GM18870 (cell line): Measurements from ENCODE around the gene WRAP73.
"Not testable (repeated sequence)": the region's sequence is repeated elsewhere in the genome, so short reads cannot be mapped to it uniquely, and the experiment has no call there.

Source experiments
- ATAC-seq: cut with Tn5 transposase; IDR thresholded peaks from one replicate; pipeline ENCODE4 v1.9.1; 2021; ENCODE audit warnings: moderate library complexity; ENCODE audit not compliant: unreplicated experiment

WRAP73 gene

DNA sequence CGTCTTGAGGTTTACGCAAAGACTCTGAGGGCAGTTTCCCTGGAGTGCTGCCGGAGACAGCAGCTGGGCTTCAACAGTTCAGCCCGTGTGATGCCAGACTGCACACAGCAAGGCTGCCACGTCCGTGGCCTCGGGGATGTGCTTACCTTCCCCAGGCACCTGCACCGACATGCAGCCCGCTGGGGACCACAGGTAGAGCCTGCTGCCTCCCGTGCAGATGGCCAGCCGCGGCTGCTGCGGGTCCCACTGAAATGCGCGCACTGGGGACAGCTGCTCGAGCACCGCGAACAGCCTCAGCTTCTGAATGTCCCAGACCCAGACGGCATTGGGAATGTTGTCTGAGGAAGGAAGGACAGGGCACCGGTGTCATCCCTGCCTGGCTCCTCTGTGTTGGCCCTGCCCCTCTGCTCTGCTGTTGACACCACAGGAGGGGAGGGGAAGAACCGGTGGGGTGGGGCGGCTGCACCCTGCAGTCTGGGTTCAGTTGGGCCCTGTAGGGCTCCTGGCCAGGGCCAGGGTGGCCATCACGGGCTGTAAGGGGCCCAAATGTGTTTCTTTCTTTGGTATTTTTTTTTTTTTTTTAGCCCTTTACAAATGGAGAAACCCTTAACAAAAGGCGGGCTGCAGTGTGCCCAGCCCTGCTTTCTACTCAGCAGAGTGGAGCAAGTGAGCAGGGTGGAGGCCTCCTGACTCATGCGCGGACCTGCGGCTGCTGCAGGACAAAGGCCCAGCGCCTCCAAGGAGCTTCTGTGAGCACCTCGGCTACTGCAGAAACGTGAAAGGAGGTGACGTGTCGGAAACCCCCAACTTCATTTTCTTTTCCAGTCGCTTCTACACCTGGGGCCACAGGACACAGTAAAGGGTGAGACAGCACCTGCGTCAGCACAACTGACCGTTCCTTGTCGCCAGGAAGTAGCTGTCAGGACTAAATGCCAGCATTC, 18.3 kb downstream of the WRAP73 start:
- ATAC-seq = no peak

DNA sequence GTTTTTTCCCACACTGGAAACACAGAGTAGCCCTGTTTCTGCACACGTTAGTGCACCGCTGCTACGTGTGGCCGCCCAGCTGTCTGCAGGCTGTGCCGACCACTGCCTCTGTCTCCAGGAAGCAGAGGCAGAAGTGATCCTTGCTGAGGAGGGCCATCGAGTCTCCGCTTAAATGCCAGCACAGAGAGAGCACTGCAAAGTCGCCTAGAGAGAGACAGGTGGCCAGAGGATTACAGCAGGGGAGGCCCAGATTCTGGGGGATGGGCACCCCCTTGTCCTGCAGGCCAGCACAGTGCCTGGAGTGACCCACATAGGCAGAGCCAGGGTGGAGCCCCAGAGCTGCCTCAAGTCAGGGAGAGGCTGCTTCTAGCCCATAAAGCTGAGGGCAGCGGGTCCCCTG, 19.0 kb downstream of the WRAP73 start:
- ATAC-seq = no peak

DNA sequence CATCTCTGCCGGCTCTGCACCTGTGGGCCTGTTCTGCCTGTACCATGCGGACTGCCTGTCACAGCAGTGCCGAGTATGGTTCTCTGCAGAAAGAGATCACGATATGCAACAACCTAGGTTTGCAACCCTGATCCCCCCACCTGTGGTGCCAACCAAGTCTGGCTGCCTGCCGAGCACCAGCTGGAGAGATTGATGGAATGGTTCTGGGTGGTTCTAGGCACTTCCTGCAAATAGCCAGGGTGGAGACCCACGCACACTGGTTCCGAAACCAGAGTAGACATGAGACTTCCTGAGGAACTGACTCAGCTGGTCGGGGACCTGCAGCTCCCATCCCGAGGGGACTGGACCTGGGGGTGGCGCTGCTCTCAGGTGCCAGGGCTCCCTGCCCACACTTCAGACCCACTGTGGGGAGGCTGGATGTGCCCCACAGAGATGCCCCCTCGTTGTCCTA, 19.7 kb downstream of the WRAP73 start:
- ATAC-seq = no peak

DNA sequence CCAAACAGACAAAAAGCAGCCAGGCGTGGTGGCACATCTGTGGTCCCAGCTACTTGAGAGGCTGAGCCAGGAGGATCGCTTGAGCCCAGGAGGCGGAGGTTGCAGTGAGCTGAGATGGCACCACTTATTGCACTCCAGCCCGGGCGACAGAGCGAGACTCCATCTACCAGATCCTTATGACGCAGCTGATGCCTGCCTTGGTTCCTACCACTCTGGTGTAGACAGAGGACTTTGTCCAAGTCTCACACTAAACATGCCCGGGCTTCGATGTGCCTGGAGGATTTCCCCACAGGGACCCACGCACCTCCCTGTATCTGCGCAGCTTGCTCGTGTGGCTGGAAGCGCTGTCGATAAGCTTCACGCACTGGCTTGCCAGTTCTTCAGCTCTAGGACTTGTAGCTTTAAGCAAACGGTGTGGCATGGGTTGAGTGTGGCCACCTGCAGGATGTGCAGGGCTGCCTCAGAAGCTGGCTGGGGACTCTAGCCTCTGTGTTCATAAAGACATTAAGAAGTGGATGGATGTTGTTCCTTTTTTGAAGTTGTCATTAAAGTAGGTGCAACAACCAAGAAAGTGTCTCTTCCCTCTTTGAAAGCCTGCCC, 20.2 kb downstream of the WRAP73 start:
- no peak for ATAC-seq

DNA sequence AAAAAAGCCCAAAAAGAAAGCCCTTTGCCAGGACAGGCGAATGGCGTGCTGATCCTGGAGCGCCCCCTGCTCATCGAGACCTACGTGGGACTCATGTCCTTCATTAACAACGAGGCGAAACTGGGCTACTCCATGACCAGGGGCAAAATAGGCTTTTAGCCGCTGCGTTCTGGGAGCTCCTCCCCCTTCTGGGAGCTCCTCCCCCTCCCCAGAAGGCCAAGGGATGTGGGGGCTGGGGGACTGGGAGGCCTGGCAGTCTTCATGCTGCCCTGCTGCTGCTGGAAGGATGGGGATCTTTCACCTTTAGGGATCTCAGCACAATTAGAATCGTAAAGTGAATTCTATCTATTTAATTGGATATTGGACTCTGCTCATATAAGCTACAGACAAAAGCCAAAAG, 21.5 kb downstream of the WRAP73 start:
- ATAC-seq = no peak

GRCh38 chr1:3627515-3628253, 22.2 kb downstream of the WRAP73 start:
- ATAC-seq = no peak

DNA sequence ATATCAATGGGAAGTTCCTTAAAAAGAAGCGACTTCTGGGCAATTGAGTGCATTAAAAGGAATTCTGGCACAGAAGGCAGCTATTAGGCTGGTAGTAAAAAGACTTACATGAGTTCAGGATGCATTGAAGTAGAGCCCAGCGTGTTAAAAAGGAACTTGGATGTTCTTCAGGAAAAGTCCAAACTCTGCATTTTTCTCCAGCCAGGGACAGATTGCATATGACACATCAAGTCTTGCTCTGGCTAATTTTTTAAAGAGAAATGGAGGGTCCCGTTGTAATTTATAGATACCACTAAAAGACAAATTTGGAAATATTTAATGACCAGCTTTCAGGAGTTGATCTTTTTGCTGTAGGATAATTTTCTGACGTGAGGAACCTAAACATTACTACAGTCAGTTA, 23.9 kb downstream of the WRAP73 start:
- no peak for ATAC-seq

- no peak for ATAC-seq
Measured at GRCh38 chr1:3625151-3625907, 24.6 kb downstream of the WRAP73 start.

DNA sequence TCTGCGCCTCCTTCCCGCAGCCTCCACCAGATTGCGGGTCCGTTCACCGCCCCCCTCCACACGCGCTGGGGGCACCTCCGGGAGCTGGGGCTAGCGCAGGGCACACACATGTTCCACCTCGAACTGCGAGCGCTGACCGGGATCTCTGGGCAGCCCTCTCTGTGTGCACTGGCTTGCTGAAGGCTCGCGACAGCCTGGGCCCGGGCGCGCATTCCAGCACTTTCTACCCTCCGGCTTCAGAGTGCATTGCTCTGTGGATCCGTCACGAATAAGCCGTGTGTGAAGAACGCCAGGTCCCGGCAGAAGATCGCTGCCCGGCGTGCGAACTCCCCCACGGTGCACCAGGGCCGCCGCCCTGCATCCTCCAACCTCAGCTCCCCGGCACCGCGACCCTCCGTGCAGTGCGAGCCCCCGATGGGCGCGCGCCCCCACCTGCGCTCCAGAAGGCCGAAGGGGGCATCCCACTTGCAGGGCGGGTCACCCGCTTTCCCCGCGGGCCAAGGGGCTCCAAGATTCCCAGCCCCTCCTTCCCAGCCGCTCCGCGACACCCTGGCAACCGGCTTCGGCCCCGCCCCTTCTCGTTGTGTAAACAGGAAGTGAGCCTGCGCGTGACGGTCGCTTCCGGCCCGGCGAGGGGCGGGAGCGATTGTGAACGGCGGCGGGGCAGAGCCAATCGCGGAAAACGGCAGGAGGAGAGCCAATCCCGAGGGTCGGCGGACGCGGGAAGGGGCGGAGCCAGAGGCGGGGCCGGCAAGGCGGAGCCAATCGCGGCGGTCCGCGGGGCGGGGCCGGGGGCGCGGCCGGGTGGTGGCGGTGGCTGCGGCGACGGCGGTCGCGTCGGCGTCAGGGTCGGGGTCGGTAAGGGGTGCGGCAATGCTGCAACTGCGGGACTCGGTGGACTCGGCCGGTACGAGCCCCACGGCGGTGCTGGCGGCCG, 25.4 kb downstream of the WRAP73 start, which contains the start of gene TPRG1L:
Gene TPRG1L, plus strand, starts transcription at position 816 of the 937 bp plus-strand sequence. Its CDS starts 58 bp downstream, at position 874.
- peak; percentile 78 for ATAC-seq

DNA sequence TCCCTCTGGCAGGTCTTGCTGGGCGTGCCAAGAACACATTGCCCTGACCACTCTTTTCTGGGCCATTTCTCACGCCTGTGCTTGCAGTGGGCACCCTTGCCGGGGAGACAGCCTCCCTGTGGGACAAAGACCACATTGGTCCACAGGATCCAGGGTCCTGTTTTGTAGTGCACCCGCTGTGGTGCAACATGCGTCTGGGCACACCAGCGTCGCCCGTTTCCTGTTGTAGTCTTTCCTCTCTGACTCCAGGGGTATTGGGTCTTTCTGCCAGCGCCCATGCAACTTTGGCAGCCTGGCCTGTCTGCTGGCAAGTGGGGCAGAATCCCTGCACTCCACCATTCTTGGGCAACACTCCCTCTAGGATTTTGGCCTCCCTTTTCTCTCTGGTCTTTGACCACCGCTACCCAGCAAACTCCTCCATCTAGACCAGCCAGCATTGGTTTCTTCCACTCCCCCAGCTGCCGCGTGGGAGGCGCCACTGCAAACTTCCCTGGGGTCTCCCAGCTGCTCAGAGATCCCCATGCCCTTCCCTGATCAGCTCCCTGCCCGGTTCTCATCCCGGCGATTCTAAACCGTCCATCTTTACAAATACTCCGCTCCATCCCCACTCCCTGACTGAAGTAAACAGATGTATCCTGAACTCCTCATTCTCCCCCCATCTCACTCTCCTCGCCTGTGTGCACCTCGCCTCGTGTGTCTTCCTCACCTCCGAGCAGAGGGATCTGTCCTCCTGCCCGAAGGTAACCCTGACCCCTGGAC, 26.3 kb downstream of the WRAP73 start:
- no peak for ATAC-seq

DNA sequence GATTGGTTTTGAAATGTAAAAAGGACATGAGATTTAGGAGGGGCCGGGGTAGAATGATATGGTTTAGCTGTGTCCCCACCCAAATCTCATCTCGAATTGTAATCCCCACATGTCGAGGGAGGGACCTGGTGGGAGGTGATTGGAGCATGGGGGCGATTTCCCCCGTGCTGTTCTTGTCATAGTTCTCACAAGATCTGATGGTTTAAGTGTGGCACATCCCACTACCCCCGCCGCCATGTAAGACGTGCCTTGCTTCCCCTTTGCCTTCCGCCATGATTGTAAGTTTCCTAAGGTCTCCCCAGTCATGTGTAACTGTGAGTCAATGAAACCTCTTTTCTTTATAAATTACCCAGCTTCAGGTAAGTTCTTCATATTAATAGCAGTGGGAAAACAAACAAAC, 27.8 kb downstream of the WRAP73 start:
- not testable (repeated sequence) for ATAC-seq

- ATAC-seq = not testable (repeated sequence)
Measured at GRCh38 chr1:3621151-3621671, 28.7 kb downstream of the WRAP73 start.

DNA sequence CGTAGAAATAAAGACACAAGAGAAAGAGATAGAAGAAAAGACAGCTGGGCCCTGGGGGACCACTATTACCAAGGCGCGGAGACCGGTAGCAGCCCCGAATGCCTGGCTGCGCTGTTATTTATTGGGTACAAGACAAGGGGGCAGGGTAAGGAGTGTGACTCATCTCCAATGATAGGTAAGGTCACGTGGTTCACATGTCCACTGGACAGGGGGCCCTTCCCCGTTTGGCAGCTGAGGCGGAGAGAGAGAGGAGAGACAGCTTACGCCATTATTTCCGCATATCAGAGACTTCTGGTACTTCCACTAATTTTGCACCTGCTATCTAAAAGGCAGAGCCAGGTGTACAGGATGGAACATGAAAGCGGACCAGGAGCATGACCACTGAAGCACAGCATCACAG, 29.2 kb downstream of the WRAP73 start:
- ATAC-seq = no peak

GRCh38 chr1:3618881-3619671, 30.8 kb downstream of the WRAP73 start:
- ATAC-seq = no peak

DNA sequence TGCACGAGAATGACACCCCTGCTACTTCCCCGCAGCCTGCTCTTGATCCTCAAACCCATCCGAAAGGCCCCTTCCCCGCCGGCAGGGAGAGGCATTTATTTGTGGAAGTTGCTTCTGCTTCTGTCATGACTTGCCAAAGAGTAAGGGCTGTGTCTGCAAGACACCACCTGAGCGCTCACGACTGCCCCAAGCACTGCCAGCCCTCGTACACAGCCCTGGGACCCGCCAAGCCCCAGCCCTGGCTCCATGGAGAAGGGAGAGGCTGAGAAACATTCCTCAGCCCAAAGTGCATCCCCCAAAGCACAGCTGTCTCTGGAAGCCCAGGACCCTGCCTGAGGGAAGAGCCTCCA, 31.4 kb downstream of the WRAP73 start:
- ATAC-seq = no peak

GRCh38 chr1:3617806-3618345, 32.0 kb downstream of the WRAP73 start:
- no peak for ATAC-seq

GRCh38 chr1:3616861-3617260, 33.0 kb downstream of the WRAP73 start:
- ATAC-seq = no peak
